Endothelial cell (in vitro differentiated cells): ENCODE data around the gene NCMAP. TPM values are rescaled to one million over a fixed set of nuclear protein-coding genes. Genes with fewer than 3 reads are reported as not detected.

ENCODE experiments used
- DNase-seq: peaks from one replicate; pipeline ENCODE4 v3.0.0; 2021; ENCODE audit warnings: low spot score
- H3K27ac Mint-ChIP-seq: one replicate; pipeline ENCODE4 v1.8.0; 2021; ENCODE audit warnings: mixed read lengths, inconsistent platforms; ENCODE audit not compliant: unreplicated experiment
- H3K27me3 Mint-ChIP-seq: one replicate; pipeline ENCODE4 v1.8.0; 2021; ENCODE audit warnings: mild to moderate bottlenecking, moderate library complexity, mixed read lengths, inconsistent platforms; ENCODE audit not compliant: unreplicated experiment
- H3K36me3 Mint-ChIP-seq: one replicate; pipeline ENCODE4 v1.8.0; 2021; ENCODE audit warnings: mild to moderate bottlenecking, low read depth, mixed read lengths, inconsistent platforms; ENCODE audit not compliant: unreplicated experiment
- H3K4me1 Mint-ChIP-seq: one replicate; pipeline ENCODE4 v1.8.0; 2021; ENCODE audit warnings: mild to moderate bottlenecking, mixed read lengths, inconsistent platforms; ENCODE audit not compliant: unreplicated experiment
- H3K4me3 Mint-ChIP-seq: one replicate; pipeline ENCODE4 v1.8.0; 2021; ENCODE audit warnings: mild to moderate bottlenecking, mixed read lengths, inconsistent platforms; ENCODE audit not compliant: unreplicated experiment
- H3K9me3 Mint-ChIP-seq: one replicate; pipeline ENCODE4 v1.8.0; 2021; ENCODE audit warnings: mixed read lengths, inconsistent platforms; ENCODE audit not compliant: unreplicated experiment
- total RNA-seq: library from RNA; stranded (reverse); fragmentation: NEBNext Ultra II Directional; extraction: Animal tissue kit (Norgen Biotek cat#: 25700); gene quantifications from one replicate; pipeline ENCODE4 v1.2.1, GENCODE V29; 2021; ENCODE audit not compliant: unreplicated experiment
- TF ChIP-seq, protein P1 (sequence below): fragments of 200-600 bp; sonication (generic); IDR thresholded peaks from one replicate; pipeline ENCODE4 v1.5.0; 2021; ENCODE audit warnings: antibody characterized with exemption; ENCODE audit not compliant: unreplicated experiment

NCMAP gene
- total RNA-seq, 1 donor from 2014 or later = 0.05 TPM

DNA sequence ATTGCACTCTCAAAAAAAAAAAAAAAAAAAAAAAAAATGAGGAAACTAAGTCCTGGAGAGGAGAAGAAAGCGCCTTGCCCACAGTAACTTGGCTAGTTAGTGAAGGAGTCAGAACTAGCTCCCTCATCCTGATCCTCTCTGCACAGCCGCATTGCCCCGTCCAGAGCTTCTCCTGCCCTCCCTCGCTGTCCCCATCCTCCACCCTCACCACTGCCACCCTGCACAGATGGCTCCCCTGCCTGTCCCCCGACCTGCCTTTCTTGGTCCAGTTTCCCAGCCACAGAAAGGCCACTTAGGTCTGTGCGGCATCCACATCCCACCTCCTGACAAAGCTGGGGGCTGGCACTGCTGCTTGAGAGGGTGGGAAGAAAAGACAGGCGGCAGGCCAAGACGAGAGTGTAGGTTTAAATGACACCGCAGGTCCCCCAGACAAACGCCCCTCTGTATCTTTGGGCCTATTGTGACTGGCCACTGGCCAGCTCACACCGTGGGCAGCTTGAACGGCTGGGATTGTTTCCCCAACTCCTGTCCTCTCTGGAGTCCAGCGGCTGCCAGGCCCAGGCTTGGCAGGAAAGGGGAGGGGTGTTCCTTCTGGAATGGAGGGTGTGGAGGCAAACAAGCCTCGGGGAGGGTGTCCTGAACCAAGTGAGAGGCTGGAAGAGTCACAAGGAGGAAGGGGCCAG lies 20.2 kb downstream of the NCMAP start:
- Mint-ChIP-seq H3K9me3 (no peaks in the 10 kb centered on the region), H3K27me3 (peaks cover 4% of the 10 kb centered on the region), H3K4me3 (no peak overlapping the region), H3K36me3 (no peaks in the 10 kb centered on the region), H3K27ac (no peak overlapping the region), H3K4me1 (no peaks in the 10 kb centered on the region)
- DNase-seq = no peak
- TF ChIP-seq, protein P1, sequence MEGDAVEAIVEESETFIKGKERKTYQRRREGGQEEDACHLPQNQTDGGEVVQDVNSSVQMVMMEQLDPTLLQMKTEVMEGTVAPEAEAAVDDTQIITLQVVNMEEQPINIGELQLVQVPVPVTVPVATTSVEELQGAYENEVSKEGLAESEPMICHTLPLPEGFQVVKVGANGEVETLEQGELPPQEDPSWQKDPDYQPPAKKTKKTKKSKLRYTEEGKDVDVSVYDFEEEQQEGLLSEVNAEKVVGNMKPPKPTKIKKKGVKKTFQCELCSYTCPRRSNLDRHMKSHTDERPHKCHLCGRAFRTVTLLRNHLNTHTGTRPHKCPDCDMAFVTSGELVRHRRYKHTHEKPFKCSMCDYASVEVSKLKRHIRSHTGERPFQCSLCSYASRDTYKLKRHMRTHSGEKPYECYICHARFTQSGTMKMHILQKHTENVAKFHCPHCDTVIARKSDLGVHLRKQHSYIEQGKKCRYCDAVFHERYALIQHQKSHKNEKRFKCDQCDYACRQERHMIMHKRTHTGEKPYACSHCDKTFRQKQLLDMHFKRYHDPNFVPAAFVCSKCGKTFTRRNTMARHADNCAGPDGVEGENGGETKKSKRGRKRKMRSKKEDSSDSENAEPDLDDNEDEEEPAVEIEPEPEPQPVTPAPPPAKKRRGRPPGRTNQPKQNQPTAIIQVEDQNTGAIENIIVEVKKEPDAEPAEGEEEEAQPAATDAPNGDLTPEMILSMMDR = no peak

DNA sequence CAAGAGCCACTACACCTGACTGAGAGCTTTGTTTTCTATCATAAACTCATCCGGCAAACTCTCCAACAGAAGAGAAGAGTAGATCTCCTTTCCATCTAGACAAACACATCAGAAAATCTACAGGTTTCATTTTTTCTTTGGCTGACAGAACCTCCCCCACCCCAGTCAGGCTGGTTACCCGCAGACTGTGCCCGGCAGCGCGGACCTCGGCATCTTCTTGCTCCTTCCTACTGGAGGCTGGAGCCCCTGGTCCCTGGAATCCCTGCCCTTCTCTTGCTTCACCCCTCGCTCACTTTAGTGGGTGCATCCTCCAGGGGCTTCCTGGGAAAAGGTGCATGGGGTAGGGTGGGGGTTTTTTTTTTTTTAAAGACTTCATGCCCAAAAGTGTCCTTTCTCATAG lies 23.0 kb downstream of the NCMAP start:
- DNase-seq = no peak
- H3K4me1 Mint-ChIP-seq = no peaks in the 10 kb centered on the region
- H3K36me3 Mint-ChIP-seq = no peaks in the 10 kb centered on the region
- H3K27me3 Mint-ChIP-seq = peaks cover 4% of the 10 kb centered on the region
- H3K9me3 Mint-ChIP-seq = no peaks in the 10 kb centered on the region
- H3K27ac Mint-ChIP-seq = no peak overlapping the region
- TF ChIP-seq, protein P1 = no peak
- no peak overlapping the region for H3K4me3 Mint-ChIP-seq

DNA sequence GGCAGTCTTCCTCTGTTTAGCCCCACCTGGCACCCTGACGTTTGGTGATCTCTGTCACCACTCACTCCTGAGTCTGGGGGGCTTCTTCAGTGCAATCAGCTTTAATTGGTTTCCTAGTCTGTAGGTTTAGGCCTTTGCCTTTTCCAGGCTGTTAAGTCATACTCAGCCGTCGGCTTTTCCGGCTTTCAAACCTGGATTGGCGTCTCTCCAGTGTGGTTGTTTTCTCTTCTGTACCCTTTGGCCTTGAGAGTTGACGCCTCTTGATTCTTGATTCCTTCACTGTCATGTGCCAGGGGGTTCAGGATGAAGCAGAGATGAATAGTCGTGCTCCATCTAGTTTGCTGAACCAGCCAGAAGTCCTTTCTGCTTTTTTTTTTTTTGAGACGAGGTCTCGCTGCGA lies 24.9 kb downstream of the NCMAP start:
- Mint-ChIP-seq H3K9me3 (no peaks in the 10 kb centered on the region), H3K36me3 (no peaks in the 10 kb centered on the region), H3K4me3 (no peak overlapping the region), H3K4me1 (no peaks in the 10 kb centered on the region), H3K27me3 (peaks cover 4% of the 10 kb centered on the region), H3K27ac (no peak overlapping the region)
- TF ChIP-seq, protein P1 = no peak
- DNase-seq = no peak

DNA sequence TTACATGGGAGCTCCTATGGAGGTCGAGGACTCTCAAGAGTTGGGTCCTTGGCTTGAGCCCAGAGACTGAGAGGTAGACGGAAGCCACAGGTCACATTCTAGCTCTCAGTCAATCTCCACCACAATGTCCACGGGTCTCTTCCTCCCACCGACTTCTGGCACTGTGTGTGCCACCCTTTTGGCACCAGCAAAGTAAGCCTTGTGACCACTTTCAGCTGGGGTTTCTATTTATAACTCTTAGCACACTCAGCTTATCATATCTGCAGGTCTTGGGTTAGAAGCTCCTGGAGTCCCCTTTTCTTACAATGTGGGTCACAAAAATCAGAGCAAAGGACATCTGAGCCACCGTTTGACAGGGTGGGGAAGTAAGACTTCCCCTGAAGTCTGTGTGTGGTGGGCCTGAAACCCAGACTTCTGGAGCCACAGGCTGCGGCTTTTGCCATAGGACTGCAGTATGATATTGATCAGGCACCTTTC lies 28.3 kb downstream of the NCMAP start:
- peaks cover 5% of the 10 kb centered on the region for H3K27me3 Mint-ChIP-seq
- no peak for DNase-seq
- H3K27ac Mint-ChIP-seq = no peak overlapping the region
- no peaks in the 10 kb centered on the region for H3K36me3 Mint-ChIP-seq
- H3K9me3 Mint-ChIP-seq = no peaks in the 10 kb centered on the region
- no peak overlapping the region for H3K4me3 Mint-ChIP-seq
- no peaks in the 10 kb centered on the region for H3K4me1 Mint-ChIP-seq
- TF ChIP-seq, protein P1 = no peak

DNA sequence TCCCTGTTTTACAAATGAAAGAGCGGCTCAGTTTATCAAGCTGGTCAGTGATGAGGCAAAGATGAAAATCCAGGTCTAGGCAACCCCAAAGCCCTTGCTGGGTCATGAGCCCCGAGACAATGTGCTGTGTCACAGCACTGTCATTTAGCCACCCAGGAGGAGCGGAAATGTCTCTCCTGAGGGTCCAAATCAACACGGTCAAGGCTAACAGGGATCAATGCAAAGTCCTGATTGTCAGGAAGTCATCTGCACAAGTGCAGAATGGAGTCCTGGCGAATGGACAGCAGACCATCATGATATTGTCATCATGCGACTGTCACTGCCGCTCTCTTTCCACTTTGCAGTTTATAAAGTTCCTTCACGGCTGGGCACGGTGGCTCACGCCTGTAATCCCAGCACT lies 30.2 kb downstream of the NCMAP start:
- H3K9me3 Mint-ChIP-seq = no peaks in the 10 kb centered on the region
- H3K27ac Mint-ChIP-seq = no peak overlapping the region
- no peaks in the 10 kb centered on the region for H3K36me3 Mint-ChIP-seq
- no peak for DNase-seq
- TF ChIP-seq, protein P1 = no peak
- no peak overlapping the region for H3K4me3 Mint-ChIP-seq
- H3K4me1 Mint-ChIP-seq = no peaks in the 10 kb centered on the region
- H3K27me3 Mint-ChIP-seq = peaks cover 2% of the 10 kb centered on the region
